ENCODE measurements around the gene MOV10L1.
A peak's percentile ranks its signal among the peaks of the same experiment; 100 is the strongest.

MOV10L1 gene

DNA sequence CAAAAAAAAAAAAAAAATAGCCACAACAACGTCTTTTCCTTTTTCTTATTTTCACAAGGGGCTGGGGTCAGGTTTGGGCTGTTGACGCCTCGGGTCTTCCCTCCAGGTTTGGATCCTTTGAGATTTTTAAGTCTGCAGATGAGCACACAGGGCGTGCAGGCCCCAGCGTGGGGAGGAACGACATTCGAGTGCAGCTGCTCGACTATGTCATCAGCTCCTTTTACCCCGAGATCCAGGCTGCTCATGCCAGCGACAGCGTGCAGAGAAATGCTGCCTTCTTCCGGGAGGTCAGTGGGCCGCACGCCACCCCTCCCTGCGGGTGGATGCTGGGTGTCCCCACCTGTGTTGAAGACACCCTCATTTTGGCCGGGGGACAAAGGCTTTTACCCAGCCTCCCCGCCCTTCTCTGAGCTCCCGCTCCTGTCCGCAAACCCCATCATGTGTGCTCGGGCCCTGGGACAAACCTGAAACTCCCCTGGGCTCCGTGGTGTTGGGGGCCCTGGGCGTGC, 118.7 kb downstream of the MOV10L1 start:
- no peak for DNase-seq

- no peak for DNase-seq
These were observed 119.4 kb downstream of the MOV10L1 start for GRCh38 chr22:50208939-50209892.

- DNase-seq, result peak; percentile 58
These were observed 120.1 kb downstream of the MOV10L1 start for GRCh38 chr22:50209893-50210292.

- no peak for DNase-seq
These were observed 120.8 kb downstream of the MOV10L1 start for GRCh38 chr22:50210378-50211139.

DNA sequence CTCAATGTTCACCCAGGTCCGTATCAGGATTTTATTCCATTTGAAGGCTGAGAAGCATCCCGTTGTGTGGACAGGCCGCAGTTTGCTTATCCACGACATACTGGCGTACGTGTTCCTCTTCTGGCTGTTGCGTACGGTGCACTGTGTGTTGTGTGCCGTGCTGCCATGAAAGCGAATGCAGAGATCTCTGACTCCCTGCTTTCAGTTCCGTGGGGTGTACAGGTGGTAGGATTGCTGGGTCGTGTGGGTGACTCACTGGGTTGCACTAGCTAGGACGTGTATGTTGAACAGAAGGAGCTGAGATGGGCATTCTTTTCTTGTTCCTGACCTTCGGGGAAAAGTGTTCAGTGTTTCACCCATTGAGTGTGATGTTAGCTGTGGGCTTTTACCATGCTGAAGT, 121.3 kb downstream of the MOV10L1 start:
- no peak for DNase-seq

Data from NCI-H69 (cell line).